ENCODE data around the gene SPEM1. TPM values are rescaled to one million over a fixed set of nuclear protein-coding genes. Genes with fewer than 3 reads are reported as not detected.

The SPEM1 gene
- total and polyA plus RNA-seq, 2 experiments from 2014 or later, result not detected

DNA sequence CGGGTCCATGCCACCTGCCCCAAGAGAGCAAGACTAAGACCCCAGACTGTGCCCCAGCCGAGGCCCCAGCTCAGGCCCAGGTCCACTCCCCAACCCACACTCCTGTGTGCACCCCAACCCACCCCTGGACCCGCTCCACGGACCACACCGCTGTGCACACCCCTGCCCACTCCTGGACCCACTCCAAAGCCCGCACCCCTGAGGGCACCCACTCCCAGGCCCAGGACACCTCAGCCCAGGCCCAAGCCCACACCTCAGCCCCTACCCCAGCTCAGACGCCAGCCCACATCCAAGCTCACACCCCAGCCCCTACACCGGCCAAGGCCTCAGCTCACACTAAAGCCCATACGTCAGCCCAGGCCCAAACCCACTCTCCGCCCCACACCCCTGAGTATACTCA, 9.6 kb downstream of the SPEM1 start:
- Histone ChIP-seq H3K79me2 (no peaks in the 10 kb centered on the region), H3K27me3 (no peaks in the 10 kb centered on the region), H3K4me1 (ENCODE audit: insufficient read depth) (no peaks in the 10 kb centered on the region), H3K27ac (no peak overlapping the region), H2AFZ (no peak overlapping the region), H3K36me3 (replicated peaks; ENCODE audit: insufficient read depth, low read depth) (no peaks in the 10 kb centered on the region), H3K9me3 (ENCODE audit: low read depth) (no peaks in the 10 kb centered on the region), H3K4me3 (no peak overlapping the region), H3K9me2 (replicated peaks; ENCODE audit: insufficient read depth) (no peaks in the 10 kb centered on the region), H4K20me1 (ENCODE audit: insufficient read depth, poor library complexity, severe bottlenecking) (no peaks in the 10 kb centered on the region), H3K4me2 (no peak overlapping the region)
- DNase-seq (ENCODE audit: low spot score), result no peak
- WGBS (ENCODE audit: low lambda C conversion rate, missing lambda C conversion rate), result 97% methylated on average over 6 of the region's 10 CpGs
- TF ChIP-seq, protein P1, sequence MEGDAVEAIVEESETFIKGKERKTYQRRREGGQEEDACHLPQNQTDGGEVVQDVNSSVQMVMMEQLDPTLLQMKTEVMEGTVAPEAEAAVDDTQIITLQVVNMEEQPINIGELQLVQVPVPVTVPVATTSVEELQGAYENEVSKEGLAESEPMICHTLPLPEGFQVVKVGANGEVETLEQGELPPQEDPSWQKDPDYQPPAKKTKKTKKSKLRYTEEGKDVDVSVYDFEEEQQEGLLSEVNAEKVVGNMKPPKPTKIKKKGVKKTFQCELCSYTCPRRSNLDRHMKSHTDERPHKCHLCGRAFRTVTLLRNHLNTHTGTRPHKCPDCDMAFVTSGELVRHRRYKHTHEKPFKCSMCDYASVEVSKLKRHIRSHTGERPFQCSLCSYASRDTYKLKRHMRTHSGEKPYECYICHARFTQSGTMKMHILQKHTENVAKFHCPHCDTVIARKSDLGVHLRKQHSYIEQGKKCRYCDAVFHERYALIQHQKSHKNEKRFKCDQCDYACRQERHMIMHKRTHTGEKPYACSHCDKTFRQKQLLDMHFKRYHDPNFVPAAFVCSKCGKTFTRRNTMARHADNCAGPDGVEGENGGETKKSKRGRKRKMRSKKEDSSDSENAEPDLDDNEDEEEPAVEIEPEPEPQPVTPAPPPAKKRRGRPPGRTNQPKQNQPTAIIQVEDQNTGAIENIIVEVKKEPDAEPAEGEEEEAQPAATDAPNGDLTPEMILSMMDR (IDR thresholded peaks at IDR 0.05; ENCODE audit: poor library complexity), result no peak
- no peak for TF ChIP-seq EZH2phosphoT487 (IDR thresholded peaks at IDR 0.05; ENCODE audit: low read depth, severe bottlenecking, unreplicated experiment)
- TF ChIP-seq EZH2 (IDR thresholded peaks at IDR 0.05; ENCODE audit: borderline replicate concordance), result no peak

DNA sequence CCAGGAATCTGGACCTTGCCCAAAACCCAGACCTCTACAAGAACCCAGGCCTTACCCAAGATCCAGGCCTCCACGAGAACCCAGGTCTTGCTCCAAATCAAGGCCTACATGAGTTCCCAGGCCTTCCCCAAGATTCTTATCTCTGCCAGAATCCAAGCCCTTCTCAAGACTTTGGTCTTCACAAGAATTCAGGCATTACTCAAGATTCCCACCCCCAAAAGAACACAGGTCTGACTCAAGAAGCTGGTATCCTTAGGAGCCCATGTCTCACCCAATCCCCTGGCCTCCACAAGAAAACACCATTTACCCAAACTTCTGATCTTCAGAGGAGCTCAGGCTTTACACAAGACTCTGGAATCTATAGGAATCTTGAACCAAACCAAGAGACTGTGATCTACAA, 11.1 kb downstream of the SPEM1 start:
- H3K79me2 ChIP-seq, result peaks cover 2% of the 10 kb centered on the region
- H3K9me2 ChIP-seq (replicated peaks; ENCODE audit: insufficient read depth), result no peaks in the 10 kb centered on the region
- H3K27me3 ChIP-seq, result no peaks in the 10 kb centered on the region
- no peaks in the 10 kb centered on the region for H4K20me1 ChIP-seq (ENCODE audit: insufficient read depth, poor library complexity, severe bottlenecking)
- H3K36me3 ChIP-seq (replicated peaks; ENCODE audit: insufficient read depth, low read depth), result no peaks in the 10 kb centered on the region
- H3K4me2 ChIP-seq, result no peak overlapping the region
- H3K9me3 ChIP-seq (ENCODE audit: low read depth), result no peaks in the 10 kb centered on the region
- WGBS (ENCODE audit: low lambda C conversion rate, missing lambda C conversion rate), result 86% methylated on average over 1 of the region's 1 CpG
- peaks cover 3% of the 10 kb centered on the region for H3K4me1 ChIP-seq (ENCODE audit: insufficient read depth)
- TF ChIP-seq EZH2phosphoT487 (IDR thresholded peaks at IDR 0.05; ENCODE audit: low read depth, severe bottlenecking, unreplicated experiment), result no peak
- no peak for TF ChIP-seq EZH2 (IDR thresholded peaks at IDR 0.05; ENCODE audit: borderline replicate concordance)
- TF ChIP-seq, protein P1 (IDR thresholded peaks at IDR 0.05; ENCODE audit: poor library complexity), result no peak
- no peak overlapping the region for H3K4me3 ChIP-seq
- no peak overlapping the region for H3K27ac ChIP-seq
- no peak overlapping the region for H2AFZ ChIP-seq
- no peak for DNase-seq (ENCODE audit: low spot score)

DNA sequence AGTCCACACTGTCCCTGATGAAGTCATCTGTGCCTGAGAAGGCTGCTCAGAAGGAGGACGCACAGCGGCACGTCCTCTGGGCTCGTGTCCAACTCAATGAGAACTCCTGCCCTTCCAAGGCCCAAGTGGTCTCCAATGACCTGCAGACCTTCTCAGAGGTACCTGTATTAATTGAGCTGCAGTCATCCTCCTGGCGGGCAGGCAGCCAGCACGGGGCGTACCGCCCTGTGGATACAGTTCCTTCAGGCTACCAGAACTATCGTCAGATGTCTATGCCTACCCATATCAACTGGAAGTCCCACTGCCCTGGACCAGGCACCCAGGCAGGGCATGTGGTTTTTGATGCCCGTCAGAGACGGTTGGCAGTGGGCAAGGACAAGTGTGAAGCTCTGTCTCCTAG, 12.2 kb downstream of the SPEM1 start:
- H3K9me2 ChIP-seq (replicated peaks; ENCODE audit: insufficient read depth), result no peaks in the 10 kb centered on the region
- H3K27me3 ChIP-seq, result no peaks in the 10 kb centered on the region
- no peaks in the 10 kb centered on the region for H4K20me1 ChIP-seq (ENCODE audit: insufficient read depth, poor library complexity, severe bottlenecking)
- no peaks in the 10 kb centered on the region for H3K9me3 ChIP-seq (ENCODE audit: low read depth)
- no peak overlapping the region for H3K27ac ChIP-seq
- H3K79me2 ChIP-seq, result peaks cover 2% of the 10 kb centered on the region
- no peak overlapping the region for H3K4me3 ChIP-seq
- 97% methylated on average over 11 of the region's 11 CpGs for WGBS (ENCODE audit: low lambda C conversion rate, missing lambda C conversion rate)
- DNase-seq (ENCODE audit: low spot score), result no peak
- TF ChIP-seq EZH2 (IDR thresholded peaks at IDR 0.05; ENCODE audit: borderline replicate concordance) (no peak), EZH2phosphoT487 (IDR thresholded peaks at IDR 0.05; ENCODE audit: low read depth, severe bottlenecking, unreplicated experiment) (no peak)
- TF ChIP-seq, protein P1 (IDR thresholded peaks at IDR 0.05; ENCODE audit: poor library complexity), result no peak
- no peak overlapping the region for H2AFZ ChIP-seq
- peaks cover 12% of the 10 kb centered on the region for H3K4me1 ChIP-seq (ENCODE audit: insufficient read depth)
- H3K4me2 ChIP-seq, result no peak overlapping the region
- H3K36me3 ChIP-seq (replicated peaks; ENCODE audit: insufficient read depth, low read depth), result no peaks in the 10 kb centered on the region
